DOHH2 (cell line): ENCODE data around the gene DNAH11.

Experiments used
- EZH2phosphoT487 ChIP-seq: fragments of 200-600 bp; sonication (generic); IDR thresholded peaks from 2 replicates; pipeline ENCODE4 v1.6.1; 2017; ENCODE audit warnings: borderline replicate concordance, mild to moderate bottlenecking, antibody characterized with exemption, low read length, moderate library complexity, mixed read lengths
- TF ChIP-seq, protein P1 (sequence below): fragments of 200-600 bp; sonication (generic); IDR thresholded peaks from one replicate; pipeline ENCODE4 v1.5.1; 2014; ENCODE audit warnings: antibody characterized with exemption, mild to moderate bottlenecking, low read depth, low read length; ENCODE audit not compliant: poor library complexity, severe bottlenecking

- TF ChIP-seq, protein P1, sequence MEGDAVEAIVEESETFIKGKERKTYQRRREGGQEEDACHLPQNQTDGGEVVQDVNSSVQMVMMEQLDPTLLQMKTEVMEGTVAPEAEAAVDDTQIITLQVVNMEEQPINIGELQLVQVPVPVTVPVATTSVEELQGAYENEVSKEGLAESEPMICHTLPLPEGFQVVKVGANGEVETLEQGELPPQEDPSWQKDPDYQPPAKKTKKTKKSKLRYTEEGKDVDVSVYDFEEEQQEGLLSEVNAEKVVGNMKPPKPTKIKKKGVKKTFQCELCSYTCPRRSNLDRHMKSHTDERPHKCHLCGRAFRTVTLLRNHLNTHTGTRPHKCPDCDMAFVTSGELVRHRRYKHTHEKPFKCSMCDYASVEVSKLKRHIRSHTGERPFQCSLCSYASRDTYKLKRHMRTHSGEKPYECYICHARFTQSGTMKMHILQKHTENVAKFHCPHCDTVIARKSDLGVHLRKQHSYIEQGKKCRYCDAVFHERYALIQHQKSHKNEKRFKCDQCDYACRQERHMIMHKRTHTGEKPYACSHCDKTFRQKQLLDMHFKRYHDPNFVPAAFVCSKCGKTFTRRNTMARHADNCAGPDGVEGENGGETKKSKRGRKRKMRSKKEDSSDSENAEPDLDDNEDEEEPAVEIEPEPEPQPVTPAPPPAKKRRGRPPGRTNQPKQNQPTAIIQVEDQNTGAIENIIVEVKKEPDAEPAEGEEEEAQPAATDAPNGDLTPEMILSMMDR = no peak
- TF ChIP-seq EZH2phosphoT487 = no peak
Observed at GRCh38 chr7:21850531-21851285, 307.9 kb downstream of the DNAH11 start.
